Loucy (cell line): ENCODE results near the gene FGF19.

ENCODE experiments used
- H2AFZ ChIP-seq: fragments of 200-600 bp; sonication (generic); 2 replicates; pipeline ENCODE4 v1.6.0; 2016; ENCODE audit warnings: antibody characterized with exemption, mild to moderate bottlenecking, low read length, moderate library complexity
- H3F3A ChIP-seq: fragments of 200-600 bp; 2 replicates; pipeline ENCODE4 v1.6.0; 2016; ENCODE audit warnings: antibody characterized with exemption, low read depth, mild to moderate bottlenecking
- H3K27me3 ChIP-seq: fragments of 200-600 bp; sonication (generic); 2 replicates; pipeline ENCODE4 v1.6.1; 2014; ENCODE audit warnings: low read length, mild to moderate bottlenecking; ENCODE audit not compliant: insufficient read depth, poor library complexity, severe bottlenecking
- H3K36me3 ChIP-seq: fragments of 200-600 bp; sonication (generic); 2 replicates; pipeline ENCODE4 v1.6.1; 2016; ENCODE audit warnings: low read length; ENCODE audit not compliant: insufficient read depth
- H3K4me1 ChIP-seq: fragments of 200-600 bp; sonication (generic); 2 replicates; pipeline ENCODE4 v1.5.1; 2014; ENCODE audit warnings: low read length, mild to moderate bottlenecking; ENCODE audit not compliant: insufficient read depth, poor library complexity, severe bottlenecking
- H3K4me2 ChIP-seq: fragments of 200-600 bp; sonication (generic); 2 replicates; pipeline ENCODE4 v1.6.0; 2014; ENCODE audit warnings: antibody characterized with exemption, low read length, low read depth, mild to moderate bottlenecking; ENCODE audit not compliant: poor library complexity, severe bottlenecking
- H3K4me3 ChIP-seq: fragments of 200-600 bp; sonication (generic); 2 replicates; pipeline ENCODE4 v1.5.1; 2014; ENCODE audit warnings: low read length, mild to moderate bottlenecking, mixed read lengths; ENCODE audit not compliant: poor library complexity, severe bottlenecking
- H3K79me2 ChIP-seq: fragments of 200-600 bp; sonication (generic); 2 replicates; pipeline ENCODE4 v1.6.1; 2014; ENCODE audit warnings: low read length; ENCODE audit not compliant: insufficient read depth
- H3K9ac ChIP-seq: fragments of 200-600 bp; sonication (generic); 2 replicates; pipeline ENCODE4 v1.6.0; 2014; ENCODE audit warnings: mild to moderate bottlenecking, low read depth, low read length, moderate library complexity; ENCODE audit not compliant: poor library complexity, severe bottlenecking
- H3K9me2 ChIP-seq: fragments of 200-600 bp; sonication (generic); replicated peaks from 2 replicates; pipeline ENCODE4 v1.6.1; 2016; ENCODE audit warnings: low read depth, low read length, mixed read lengths
- H3K9me3 ChIP-seq: fragments of 200-600 bp; sonication (generic); 2 replicates; pipeline ENCODE4 v1.6.1; 2014; ENCODE audit warnings: mild to moderate bottlenecking, antibody characterized with exemption, low read length, low read depth; ENCODE audit not compliant: insufficient read depth
- H4K20me1 ChIP-seq: fragments of 200-600 bp; sonication (generic); 2 replicates; pipeline ENCODE4 v1.6.0; 2014; ENCODE audit warnings: antibody characterized with exemption, low read length, mild to moderate bottlenecking; ENCODE audit not compliant: insufficient read depth, poor library complexity, severe bottlenecking
- CTCF ChIP-seq: fragments of 200-600 bp; sonication (generic); conservative IDR thresholded peaks from 2 replicates; pipeline ENCODE4 v1.5.1; 2014; ENCODE audit warnings: mild to moderate bottlenecking, antibody characterized with exemption, low read length
- EZH2phosphoT487 ChIP-seq: fragments of 200-600 bp; IDR thresholded peaks from 2 replicates; pipeline ENCODE4 v1.6.1; 2018; ENCODE audit warnings: antibody characterized with exemption, mild to moderate bottlenecking, moderate library complexity, borderline replicate concordance

Gene FGF19

DNA sequence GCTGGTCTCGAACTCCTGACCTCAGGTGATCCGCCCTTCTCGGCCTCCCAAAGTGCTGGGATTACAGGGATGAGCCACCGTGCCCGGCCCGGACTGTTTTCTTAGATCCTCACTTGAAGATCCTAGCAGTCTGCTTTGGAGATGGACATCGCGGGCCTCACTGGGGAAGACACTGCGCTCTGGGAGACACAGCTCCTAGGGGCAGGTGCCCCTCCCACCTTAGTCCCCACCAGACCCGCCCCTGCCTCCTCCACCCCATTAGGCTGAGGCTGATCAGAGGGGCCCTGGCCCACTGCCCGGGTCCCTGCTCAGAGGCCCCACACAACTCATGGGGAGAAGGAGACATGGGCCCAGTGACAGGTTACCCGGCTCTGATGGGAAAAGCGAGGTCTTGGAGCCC, 17.4 kb downstream of the FGF19 start:
- no peak overlapping the region for H3K9ac ChIP-seq
- H3K4me2 ChIP-seq: peak overlapping the region; percentile 28
- H3K36me3 ChIP-seq: no peaks in the 10 kb centered on the region
- no peaks in the 10 kb centered on the region for H3K9me3 ChIP-seq
- no peaks in the 10 kb centered on the region for H3K27me3 ChIP-seq
- no peaks in the 10 kb centered on the region for H3K79me2 ChIP-seq
- H3F3A ChIP-seq: no peaks in the 10 kb centered on the region
- H3K4me3 ChIP-seq: no peak overlapping the region
- no peaks in the 10 kb centered on the region for H3K4me1 ChIP-seq
- TF ChIP-seq CTCF (no peak), EZH2phosphoT487 (no peak)
- no peak overlapping the region for H2AFZ ChIP-seq
- H4K20me1 ChIP-seq: no peaks in the 10 kb centered on the region
- no peaks in the 10 kb centered on the region for H3K9me2 ChIP-seq

DNA sequence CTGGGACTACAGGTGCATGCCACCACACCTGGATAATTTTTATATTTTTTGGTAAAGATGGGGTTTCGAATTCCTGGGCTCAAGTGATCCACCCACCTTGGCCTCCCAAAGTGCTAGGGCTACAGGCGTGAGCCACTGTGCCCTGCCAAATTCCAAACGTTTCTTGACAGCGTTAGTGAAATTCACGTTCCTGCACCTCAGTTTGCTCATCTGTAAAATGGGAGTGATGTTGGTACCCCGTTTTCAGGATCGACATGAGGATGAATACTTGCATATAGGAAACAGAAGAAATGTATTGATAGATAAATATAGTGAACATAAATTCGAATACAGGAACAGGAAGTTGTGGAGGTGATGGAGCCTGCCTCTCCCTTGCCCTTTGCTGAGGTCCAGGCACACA, 18.5 kb downstream of the FGF19 start:
- Histone ChIP-seq H3K79me2 (no peaks in the 10 kb centered on the region), H2AFZ (peak overlapping the region; percentile 77), H3F3A (no peaks in the 10 kb centered on the region), H3K9me3 (no peaks in the 10 kb centered on the region), H3K27me3 (no peaks in the 10 kb centered on the region), H4K20me1 (no peaks in the 10 kb centered on the region), H3K4me2 (peak overlapping the region; percentile 28), H3K4me1 (no peaks in the 10 kb centered on the region), H3K36me3 (no peaks in the 10 kb centered on the region), H3K9ac (no peak overlapping the region), H3K9me2 (no peaks in the 10 kb centered on the region), H3K4me3 (no peak overlapping the region)
- TF ChIP-seq EZH2phosphoT487 (no peak), CTCF (no peak)

GRCh38 chr11:69684651-69685050, 19.2 kb downstream of the FGF19 start:
- Histone ChIP-seq H3K4me1 (no peaks in the 10 kb centered on the region), H3K9ac (no peak overlapping the region), H3K36me3 (no peaks in the 10 kb centered on the region), H3K9me2 (no peaks in the 10 kb centered on the region), H3K79me2 (no peaks in the 10 kb centered on the region), H2AFZ (no peak overlapping the region), H3K4me3 (no peak overlapping the region), H3K9me3 (no peaks in the 10 kb centered on the region), H3K4me2 (no peak overlapping the region), H3F3A (no peaks in the 10 kb centered on the region), H4K20me1 (no peaks in the 10 kb centered on the region), H3K27me3 (no peaks in the 10 kb centered on the region)
- no peak for TF ChIP-seq EZH2phosphoT487
- TF ChIP-seq CTCF: no peak
